ENCODE data around the gene DOK1.

- TF ChIP-seq, protein P1, sequence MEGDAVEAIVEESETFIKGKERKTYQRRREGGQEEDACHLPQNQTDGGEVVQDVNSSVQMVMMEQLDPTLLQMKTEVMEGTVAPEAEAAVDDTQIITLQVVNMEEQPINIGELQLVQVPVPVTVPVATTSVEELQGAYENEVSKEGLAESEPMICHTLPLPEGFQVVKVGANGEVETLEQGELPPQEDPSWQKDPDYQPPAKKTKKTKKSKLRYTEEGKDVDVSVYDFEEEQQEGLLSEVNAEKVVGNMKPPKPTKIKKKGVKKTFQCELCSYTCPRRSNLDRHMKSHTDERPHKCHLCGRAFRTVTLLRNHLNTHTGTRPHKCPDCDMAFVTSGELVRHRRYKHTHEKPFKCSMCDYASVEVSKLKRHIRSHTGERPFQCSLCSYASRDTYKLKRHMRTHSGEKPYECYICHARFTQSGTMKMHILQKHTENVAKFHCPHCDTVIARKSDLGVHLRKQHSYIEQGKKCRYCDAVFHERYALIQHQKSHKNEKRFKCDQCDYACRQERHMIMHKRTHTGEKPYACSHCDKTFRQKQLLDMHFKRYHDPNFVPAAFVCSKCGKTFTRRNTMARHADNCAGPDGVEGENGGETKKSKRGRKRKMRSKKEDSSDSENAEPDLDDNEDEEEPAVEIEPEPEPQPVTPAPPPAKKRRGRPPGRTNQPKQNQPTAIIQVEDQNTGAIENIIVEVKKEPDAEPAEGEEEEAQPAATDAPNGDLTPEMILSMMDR (IDR thresholded peaks at IDR 0.05): no peak
- no peak for TF ChIP-seq POLR2A (IDR thresholded peaks at IDR 0.05)
These were observed 37.9 kb upstream of the DOK1 start for GRCh38 chr2:74516650-74517049.

Data from uterus (tissue), 2 donors.